Measurements from ENCODE around the gene CHN2. TPM values are rescaled to one million over a fixed set of nuclear protein-coding genes. Genes with fewer than 3 reads are reported as not detected.

The CHN2 gene
- total and polyA plus RNA-seq, 8 donors = 8.2 to 32.9 (median 24.0) TPM

DNA sequence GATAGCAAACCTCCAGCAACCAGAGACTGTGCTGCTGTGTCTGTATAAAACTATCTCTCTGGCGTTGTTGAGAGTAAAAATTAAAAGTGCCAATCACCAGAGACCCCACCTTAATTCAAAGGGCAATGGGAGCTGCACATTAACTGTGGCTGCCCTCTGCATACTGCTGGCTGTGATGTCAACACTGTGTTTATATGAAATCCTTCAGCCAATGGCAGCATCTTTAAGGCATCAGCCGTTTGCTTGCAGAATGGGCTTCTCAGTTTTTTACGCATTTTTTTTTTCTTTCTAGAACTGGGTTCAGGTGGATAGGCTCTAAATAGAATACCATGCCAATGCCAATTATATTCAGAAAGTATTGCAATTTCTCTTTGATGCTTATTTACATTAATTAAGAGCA lies 47.7 kb downstream of the CHN2 start:
- intact Hi-C loops (cut with DNase I) = no loop called here
- peaks cover 0 to 7% (median 3%) of the 10 kb centered on the region in 3 donors for H3K4me1 ChIP-seq
- H3K27me3 ChIP-seq = no peaks in the 10 kb centered on the region
- 55 to 57% methylated on average over 3 of the region's 3 CpGs for WGBS, 2 donors
- ATAC-seq (no peak), DNase-seq (no peak), FAIRE-seq (no peak)
- no peak overlapping the region for H3K27ac ChIP-seq
- H3K4me3 ChIP-seq = no peak overlapping the region
- no peaks in the 10 kb centered on the region for H3K36me3 ChIP-seq
- TF ChIP-seq, protein P1, sequence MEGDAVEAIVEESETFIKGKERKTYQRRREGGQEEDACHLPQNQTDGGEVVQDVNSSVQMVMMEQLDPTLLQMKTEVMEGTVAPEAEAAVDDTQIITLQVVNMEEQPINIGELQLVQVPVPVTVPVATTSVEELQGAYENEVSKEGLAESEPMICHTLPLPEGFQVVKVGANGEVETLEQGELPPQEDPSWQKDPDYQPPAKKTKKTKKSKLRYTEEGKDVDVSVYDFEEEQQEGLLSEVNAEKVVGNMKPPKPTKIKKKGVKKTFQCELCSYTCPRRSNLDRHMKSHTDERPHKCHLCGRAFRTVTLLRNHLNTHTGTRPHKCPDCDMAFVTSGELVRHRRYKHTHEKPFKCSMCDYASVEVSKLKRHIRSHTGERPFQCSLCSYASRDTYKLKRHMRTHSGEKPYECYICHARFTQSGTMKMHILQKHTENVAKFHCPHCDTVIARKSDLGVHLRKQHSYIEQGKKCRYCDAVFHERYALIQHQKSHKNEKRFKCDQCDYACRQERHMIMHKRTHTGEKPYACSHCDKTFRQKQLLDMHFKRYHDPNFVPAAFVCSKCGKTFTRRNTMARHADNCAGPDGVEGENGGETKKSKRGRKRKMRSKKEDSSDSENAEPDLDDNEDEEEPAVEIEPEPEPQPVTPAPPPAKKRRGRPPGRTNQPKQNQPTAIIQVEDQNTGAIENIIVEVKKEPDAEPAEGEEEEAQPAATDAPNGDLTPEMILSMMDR (IDR thresholded peaks at IDR 0.05) = no peak
- no peaks in the 10 kb centered on the region for H3K9me3 ChIP-seq

DNA sequence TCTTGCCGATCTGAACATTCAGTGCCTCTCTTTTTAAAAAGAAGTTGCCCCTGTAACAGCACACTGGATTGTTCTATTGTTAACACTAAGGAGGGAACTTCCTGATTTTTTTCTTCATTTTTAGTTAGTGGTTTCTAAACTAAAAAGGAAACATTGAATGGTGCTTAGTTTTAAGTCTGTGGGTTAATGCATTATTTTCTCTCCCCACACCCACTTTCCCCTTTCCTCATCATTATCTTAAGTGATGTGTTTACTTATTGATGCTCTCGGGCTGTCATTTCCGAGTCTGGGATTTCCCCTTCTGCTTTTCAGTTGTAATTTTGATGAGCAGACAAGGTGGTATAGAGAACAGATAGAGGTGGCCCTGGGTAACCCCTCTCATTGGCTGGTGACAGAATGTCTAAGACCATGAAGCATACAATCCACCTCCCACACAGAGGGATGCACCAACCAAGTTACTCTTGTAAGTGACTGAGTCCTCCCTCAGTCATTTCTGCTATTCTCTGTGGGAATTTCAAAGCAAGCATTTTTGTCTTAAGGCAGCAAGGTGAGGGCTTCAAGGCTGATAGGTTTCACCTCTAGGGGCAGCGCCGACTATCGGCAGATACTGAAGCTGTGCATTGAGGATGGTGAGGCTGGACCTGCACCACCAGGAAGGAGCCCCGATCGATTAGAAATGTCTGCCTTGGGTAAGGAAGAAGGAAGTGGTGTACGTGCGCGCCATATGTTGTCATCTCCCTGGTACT lies 49.5 kb downstream of the CHN2 start:
- H3K9me3 ChIP-seq = no peaks in the 10 kb centered on the region
- ATAC-seq (no peak), DNase-seq (no peak), FAIRE-seq (no peak)
- TF ChIP-seq, protein P1 (IDR thresholded peaks at IDR 0.05) = no peak
- H3K4me3 ChIP-seq = no peak overlapping the region
- no peak overlapping the region for H3K27ac ChIP-seq
- WGBS, 2 donors = 81 to 83% methylated on average over 11 of the region's 11 CpGs
- no peaks in the 10 kb centered on the region for H3K36me3 ChIP-seq
- intact Hi-C loops (cut with DNase I) = no loop called here
- H3K4me1 ChIP-seq = peaks cover 5 to 18% (median 10%) of the 10 kb centered on the region in 3 donors
- no peaks in the 10 kb centered on the region for H3K27me3 ChIP-seq

DNA sequence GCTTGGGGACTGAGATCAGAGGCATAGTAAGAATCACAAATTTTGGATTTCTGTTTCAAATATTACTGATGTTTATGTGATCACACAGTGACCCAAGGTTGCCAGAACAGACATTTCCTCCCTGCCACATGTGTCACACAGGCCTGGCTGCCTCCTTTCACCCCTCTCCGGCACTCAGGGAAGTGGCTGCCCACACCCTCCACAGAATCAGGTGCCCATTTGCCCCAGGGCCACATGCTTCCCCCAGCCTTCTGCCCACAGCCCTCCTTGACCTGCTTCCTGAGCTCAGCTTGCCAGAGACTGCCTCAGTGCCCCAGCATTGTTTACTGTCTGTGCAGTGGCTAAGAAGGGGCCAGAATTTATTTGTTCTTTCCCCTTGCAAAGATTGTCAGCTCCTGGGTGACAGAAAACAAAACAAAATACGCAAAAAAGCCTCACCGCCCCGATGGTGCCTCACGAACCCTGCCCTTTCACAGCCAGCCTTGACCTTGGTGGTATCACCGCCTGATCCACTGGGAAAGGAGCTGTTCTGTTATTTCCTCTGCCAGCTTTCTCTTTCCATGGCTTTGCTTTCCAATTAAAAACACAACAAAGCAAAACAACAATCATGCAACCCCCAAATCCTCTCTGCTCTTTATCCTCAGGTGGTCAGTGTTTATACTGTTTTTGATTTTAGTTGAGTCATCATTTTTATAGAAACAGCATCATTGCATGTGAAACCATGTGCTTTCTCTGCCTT lies 52.8 kb downstream of the CHN2 start:
- peak overlapping the region in 3 of 4 donors; percentile 13 to 26 (median 24) for H3K27ac ChIP-seq

DNA sequence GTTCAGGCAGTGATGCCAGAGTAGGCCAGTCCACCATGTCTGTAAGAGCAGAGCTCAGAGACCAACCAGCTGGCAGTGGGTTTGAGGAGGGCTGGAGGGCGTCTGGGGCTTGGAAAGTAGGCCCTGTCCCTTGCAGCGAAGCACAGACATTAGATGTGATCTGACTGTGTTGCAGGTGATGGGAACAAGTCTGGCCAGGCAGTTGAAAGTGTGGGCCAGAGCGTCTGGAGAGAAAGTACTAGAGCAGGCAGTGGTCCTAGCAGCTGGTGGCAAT lies 53.3 kb downstream of the CHN2 start:
- no peak overlapping the region for H3K27ac ChIP-seq

More for the DNA sequence above, 52.8 kb downstream of the CHN2 start:
- WGBS, 2 donors = 41 to 45% methylated on average over 6 of the region's 6 CpGs
- Histone ChIP-seq H3K4me1 (peaks cover 5 to 18% (median 10%) of the 10 kb centered on the region in 3 donors), H3K27me3 (no peaks in the 10 kb centered on the region), H3K36me3 (no peaks in the 10 kb centered on the region), H3K9me3 (no peaks in the 10 kb centered on the region), H3K4me3 (no peak overlapping the region)
- ATAC-seq (peak; percentile 34 to 49 (median 36)), FAIRE-seq (no peak), DNase-seq (no peak)
- intact Hi-C loops (cut with DNase I) = no loop called here
- TF ChIP-seq, protein P1 (IDR thresholded peaks at IDR 0.05) = no peak

More for the DNA sequence above, 53.3 kb downstream of the CHN2 start:
- 91 to 95% methylated on average over 3 of the region's 3 CpGs for WGBS, 2 donors
- DNase-seq = no peak
- Histone ChIP-seq H3K4me1 (peaks cover 5 to 18% (median 10%) of the 10 kb centered on the region in 3 donors), H3K27me3 (no peaks in the 10 kb centered on the region), H3K36me3 (no peaks in the 10 kb centered on the region), H3K9me3 (no peaks in the 10 kb centered on the region), H3K4me3 (no peak overlapping the region)
- intact Hi-C loops (cut with DNase I) = no loop called here
- peak in 2 of 4 donors; percentile 7 to 11 for ATAC-seq
- no peak for FAIRE-seq
- TF ChIP-seq, protein P1 (IDR thresholded peaks at IDR 0.05) = no peak
